NCI-H774 (cell line): ENCODE results near the gene TTLL6.
A peak's percentile ranks its signal among the peaks of the same experiment; 100 is the strongest.

Experiments
- DNase-seq: peaks from one replicate; lab custom pipeline; 2025; lab: John Stamatoyannopoulos, UW

TTLL6 gene

DNA sequence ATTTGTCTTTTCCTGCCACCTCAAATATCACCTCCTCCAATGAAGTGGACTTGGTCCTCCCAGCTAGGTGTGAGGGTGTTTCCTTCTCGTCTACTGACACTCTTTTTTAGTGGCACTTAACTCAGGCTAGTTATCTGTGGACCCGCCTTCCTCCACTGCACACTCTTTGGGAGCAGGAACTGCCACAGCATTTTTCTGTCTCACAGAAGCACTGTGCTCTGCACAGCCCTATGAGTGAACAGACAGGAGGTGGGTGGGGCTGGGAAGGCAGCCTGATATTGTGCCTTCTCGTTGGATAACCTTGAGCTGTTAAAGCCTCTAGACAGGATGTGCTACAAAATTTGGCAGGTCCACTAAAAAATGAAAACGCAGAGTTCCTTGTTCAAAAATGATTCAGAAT, 56.6 kb downstream of the TTLL6 start:
- DNase-seq = no peak

- DNase-seq = peak; percentile 23
Measured at GRCh38 chr17:48759288-48759687, 57.7 kb downstream of the TTLL6 start.

DNA sequence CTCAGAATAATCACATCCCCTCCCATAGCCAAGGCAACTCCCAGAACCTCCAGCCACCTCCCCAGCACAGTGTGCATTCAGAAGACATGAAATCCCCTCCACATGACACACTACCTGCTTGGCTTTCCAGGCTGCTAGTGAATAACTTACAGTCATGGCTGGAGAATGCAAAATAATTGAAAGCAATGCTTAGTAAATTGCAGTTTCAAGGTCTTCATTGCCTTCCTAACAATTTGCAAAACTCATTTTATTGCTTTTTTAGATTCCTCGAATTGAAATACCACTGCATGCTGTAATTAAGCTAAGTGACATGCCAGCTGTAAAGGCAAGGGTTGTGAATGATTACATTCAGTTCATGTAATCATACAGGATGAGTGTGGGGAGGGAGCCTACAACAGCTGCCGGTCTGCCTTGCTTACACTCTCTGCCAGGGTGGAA, 59.5 kb downstream of the TTLL6 start:
- no peak for DNase-seq

DNA sequence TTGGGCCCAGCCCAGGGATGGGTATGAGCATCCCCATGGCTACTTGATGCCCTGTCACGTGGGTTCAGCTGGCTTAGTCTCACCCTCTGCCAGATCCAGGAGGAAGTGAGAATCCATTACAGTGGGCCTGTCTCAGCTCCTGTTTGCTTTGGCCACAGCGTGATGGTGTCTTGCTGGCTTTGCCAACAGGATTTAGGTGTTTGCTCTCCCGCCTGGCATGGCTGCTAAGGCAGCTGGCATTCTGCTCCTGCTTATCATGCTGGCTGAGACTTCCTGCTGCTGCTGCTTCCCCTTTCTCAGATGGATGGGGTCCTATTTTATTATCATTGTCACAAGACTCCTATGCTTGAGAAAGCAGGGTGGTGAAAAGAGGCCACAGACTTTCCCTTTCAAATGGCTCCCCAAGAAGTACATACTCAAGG, 60.2 kb downstream of the TTLL6 start:
- DNase-seq = peak; percentile 70

DNA sequence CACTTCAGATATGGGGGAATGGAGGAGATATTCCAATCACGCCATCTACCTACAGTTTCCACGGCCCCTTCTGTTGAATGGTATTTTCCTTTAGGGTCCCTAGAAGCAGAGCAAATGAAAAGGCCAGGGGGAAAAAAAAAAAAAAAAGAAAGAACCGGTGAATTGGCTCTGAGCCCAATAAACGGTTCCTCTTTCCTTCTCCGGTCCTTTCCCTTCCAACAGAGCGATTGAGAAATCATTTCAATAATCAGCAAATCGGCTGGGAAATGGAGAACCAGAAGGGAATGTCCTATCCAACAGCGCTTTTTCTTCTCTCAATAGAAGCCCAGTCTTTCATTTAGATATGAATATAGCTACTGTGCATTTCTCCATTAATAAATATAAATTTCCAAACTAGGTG, 61.7 kb downstream of the TTLL6 start:
- no peak for DNase-seq

GRCh38 chr17:48754500-48755261, 62.3 kb downstream of the TTLL6 start:
- DNase-seq = no peak

DNA sequence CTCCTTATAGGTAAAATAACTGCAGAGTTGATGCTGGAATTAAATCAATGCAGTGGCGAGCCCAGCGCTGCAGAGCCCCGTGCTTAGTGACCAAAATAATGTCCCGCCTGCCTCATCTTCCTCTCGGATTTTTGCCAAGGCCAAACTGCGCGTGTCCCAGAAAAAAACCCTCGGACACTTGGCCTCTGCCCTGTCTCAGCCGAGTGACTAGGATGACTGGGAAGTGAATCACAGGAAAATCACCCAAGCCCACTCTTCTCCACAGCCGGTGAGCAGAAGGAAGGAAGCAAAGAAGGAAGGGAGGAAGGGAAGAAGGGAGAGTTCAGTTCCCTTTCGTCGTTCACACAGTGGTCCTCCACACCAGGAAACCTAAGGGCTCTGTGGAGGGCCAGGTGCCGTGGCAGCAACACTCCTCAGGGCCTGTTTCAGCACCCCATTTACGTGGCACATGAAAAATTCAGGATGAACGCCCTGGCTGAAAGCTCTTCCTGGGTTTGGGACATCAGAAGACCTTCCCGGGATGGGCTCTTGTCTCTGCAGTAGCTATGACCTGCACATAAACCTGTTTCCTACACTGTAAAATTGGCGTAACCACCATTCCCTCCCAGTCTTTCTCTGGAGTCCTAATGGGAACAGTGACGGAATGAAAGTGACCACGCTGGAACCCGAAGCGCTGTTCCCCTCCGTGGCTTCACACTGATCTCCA, 63.1 kb downstream of the TTLL6 start:
- no peak for DNase-seq

DNA sequence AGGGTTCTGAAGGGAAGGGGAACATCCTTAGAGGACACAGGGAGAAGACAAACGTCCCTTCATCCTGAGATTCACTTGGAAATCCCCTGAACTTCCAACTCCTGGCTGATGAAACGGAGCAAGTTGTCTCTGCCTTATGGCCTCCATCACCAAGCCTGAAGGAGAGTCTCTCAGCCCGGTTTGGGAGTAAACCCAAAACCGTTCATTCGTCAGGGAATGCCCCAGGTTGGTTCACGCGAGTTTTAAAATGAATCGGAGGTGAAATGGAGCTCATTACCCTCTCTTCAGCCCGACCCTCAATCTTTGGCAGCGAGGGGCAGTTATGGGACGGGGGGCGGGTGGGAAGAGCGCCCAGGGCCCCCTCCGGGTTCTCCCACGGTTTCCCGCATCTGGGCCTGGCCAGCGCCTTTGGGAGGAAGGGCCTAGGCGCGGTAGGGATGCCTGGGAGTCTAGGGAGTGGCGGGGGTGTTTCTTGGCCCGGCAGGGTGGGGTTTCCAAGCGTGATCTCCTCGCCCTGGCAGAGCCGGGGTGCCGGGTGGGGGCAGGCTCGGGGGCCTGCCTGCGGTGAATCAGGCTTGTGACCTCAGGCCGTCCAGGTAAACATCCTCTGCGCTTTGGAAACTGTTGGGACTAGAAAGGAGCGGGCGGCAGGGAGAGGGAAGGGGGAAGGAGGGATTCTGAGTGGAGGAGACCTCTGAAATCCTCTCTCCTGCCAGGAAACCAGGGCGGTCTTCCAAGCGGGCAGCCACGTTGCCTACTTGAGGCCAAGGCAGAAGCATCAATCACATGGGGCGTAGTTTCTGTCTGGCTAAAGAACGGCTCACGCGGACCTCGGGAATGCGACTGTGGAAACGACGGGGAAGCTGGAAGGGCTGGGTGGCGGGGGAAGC, 64.4 kb downstream of the TTLL6 start:
- no peak for DNase-seq

DNA sequence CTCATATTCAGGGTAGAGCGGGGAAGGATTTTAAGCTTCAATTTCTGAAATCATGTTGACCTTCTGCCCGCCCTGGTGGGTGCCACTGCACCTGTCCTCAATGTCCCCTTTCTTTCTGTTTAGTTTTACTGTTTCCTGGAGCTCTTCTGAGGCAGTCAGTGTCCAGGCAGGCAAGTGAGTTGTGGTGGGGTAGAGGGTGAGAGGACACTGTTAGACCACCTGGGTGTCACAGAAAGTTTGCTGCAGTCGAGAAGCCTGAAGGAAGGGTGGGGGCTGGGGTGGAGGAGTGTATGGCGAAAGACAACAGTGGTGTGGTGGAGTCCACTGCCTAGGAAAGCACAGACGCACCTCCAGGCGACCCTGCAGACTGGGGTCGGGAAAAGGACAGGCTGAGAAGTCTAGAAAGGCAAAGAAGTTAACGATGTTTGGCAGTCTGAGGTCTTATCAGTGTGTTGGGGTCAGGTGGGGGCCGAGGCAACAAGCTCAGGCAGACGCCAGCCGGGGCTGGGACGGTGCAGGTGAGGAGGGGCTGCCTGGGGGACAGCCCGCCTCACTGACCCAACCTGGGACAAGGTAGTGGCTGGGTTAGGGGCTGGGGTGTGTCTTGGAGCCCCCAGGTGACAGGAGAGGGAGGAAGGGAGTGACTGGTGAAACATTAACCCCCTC, 65.2 kb downstream of the TTLL6 start:
- no peak for DNase-seq

DNA sequence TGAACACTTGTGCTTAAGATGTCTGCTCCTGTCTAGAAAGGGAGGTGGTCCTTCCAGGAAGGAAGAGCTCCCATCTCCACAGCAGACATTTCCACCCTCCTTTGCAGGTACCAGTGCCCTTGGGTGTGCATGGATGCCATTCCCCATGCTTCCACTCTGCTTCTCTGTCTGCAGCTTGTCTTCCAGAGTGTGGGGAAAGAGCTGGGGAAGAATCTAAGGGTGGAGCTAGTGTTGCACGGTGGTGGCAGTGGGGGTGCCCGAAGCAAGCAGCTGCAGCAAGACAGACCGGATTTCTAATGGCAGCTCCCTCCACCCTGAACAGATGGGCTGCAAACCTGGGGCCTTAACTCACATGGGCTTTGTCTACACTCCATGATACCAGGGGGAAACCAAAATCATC, 65.9 kb downstream of the TTLL6 start:
- no peak for DNase-seq

GRCh38 chr17:48749621-48750553, 67.1 kb downstream of the TTLL6 start:
- no peak for DNase-seq

GRCh38 chr17:48748718-48749566, 68.1 kb downstream of the TTLL6 start:
- DNase-seq = no peak

GRCh38 chr17:48747445-48748363, 69.3 kb downstream of the TTLL6 start:
- DNase-seq = no peak

GRCh38 chr17:48746916-48747444, 70.0 kb downstream of the TTLL6 start:
- DNase-seq = no peak

DNA sequence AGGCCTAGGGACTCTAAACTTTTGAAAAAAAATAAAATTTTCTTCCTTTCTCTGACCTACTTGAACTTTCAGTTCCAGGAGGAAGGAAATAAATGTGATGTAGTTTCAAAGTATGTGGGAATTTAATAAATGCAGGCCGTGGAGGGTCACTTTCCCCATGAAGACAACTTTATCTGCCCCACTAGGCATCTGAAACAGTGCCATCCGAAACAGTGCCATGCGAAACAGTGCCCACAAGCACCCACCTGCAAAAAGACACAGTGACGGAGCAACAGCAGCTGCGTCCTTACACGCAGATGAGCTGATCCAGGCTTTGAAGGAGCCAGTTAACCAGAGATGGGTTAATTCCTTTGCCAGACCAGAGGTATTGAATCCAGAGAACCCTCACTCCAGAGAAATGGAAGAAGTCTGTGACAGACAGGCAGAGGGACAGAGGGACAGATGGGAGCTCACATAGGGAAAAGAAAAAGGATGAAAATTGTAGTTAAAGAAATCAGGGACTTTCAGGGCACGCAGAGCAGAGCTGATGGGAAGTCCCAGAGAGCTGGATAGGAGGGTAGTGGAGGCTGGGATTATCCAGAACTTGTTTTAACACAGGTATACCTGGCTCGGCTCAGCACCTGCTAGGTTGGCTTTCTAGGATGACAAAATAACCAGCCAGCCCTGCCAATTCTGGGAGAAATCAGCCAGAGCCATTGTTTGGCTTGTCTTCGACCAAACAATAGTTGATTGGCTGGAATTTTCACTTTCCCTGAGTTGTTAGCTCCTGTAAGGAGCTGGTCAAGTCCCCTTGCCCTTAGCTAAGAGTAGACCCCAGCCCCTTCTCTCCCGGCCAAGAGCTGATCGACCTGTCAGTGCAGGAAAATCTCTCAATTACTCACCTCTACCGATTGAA, 71.4 kb downstream of the TTLL6 start:
- DNase-seq = no peak

DNA sequence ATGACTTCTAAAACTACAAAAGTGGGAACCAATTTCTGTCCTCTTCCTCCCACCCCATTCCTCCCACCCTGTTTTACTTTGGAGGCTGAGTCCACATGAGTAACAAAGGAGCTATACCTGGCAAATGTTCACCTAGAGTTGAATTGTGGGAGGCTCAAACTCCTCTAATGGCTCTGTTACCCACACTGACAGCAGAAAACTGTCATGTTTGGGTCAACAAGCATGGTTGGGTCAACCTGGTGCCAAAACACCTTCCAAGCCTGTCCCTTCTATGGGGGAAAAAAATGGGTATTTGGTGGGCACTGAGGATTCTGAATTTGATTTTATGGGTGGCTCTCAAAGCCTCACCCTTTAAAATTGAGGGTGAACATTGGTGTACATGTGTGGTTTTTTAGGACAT, 76.5 kb downstream of the TTLL6 start:
- DNase-seq = no peak

- DNase-seq = no peak
Measured at GRCh38 chr17:48738803-48739526, 78.1 kb downstream of the TTLL6 start.
